HG03280 (cell line): ENCODE measurements around the gene LAPTM4A.
"Not testable (repeated sequence)": the region's sequence is repeated elsewhere in the genome, so short reads cannot be mapped to it uniquely, and the experiment has no call there.

Experiments
- ATAC-seq: cut with Tn5 transposase; IDR thresholded peaks from one replicate; pipeline ENCODE4 v1.9.1; 2021; ENCODE audit warnings: mild to moderate bottlenecking, moderate library complexity; ENCODE audit not compliant: unreplicated experiment

LAPTM4A gene

GRCh38 chr2:20077411-20077940 lies 26.0 kb upstream of the LAPTM4A start:
- ATAC-seq, result no peak

DNA sequence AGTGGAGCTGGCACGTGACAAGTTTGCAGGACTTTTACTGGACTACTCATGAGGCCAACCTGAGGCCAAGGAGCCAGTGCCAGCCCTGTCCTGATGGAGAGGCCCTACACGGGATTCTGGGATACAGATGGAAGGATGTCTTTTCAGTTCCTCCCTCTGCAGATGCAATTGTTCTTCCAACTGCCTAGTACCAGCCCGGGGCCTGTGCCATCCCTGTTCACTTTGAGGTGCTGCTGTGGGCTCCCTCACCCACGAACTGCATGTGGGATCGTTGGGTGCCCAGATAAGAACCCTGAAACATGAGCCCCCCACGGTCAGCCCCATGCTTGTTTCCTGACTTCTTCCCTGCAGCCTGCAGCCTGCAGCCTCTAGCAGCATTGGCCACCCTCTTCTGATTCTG lies 25.3 kb upstream of the LAPTM4A start:
- no peak for ATAC-seq

- no peak for ATAC-seq
Observed at GRCh38 chr2:20074901-20075300, 23.5 kb upstream of the LAPTM4A start.

GRCh38 chr2:20074046-20074648 lies 22.7 kb upstream of the LAPTM4A start:
- not testable (repeated sequence) for ATAC-seq

- no peak for ATAC-seq
Observed at GRCh38 chr2:20073460-20073859, 22.0 kb upstream of the LAPTM4A start.

- no peak for ATAC-seq
Observed at GRCh38 chr2:20072436-20073158, 21.2 kb upstream of the LAPTM4A start.

DNA sequence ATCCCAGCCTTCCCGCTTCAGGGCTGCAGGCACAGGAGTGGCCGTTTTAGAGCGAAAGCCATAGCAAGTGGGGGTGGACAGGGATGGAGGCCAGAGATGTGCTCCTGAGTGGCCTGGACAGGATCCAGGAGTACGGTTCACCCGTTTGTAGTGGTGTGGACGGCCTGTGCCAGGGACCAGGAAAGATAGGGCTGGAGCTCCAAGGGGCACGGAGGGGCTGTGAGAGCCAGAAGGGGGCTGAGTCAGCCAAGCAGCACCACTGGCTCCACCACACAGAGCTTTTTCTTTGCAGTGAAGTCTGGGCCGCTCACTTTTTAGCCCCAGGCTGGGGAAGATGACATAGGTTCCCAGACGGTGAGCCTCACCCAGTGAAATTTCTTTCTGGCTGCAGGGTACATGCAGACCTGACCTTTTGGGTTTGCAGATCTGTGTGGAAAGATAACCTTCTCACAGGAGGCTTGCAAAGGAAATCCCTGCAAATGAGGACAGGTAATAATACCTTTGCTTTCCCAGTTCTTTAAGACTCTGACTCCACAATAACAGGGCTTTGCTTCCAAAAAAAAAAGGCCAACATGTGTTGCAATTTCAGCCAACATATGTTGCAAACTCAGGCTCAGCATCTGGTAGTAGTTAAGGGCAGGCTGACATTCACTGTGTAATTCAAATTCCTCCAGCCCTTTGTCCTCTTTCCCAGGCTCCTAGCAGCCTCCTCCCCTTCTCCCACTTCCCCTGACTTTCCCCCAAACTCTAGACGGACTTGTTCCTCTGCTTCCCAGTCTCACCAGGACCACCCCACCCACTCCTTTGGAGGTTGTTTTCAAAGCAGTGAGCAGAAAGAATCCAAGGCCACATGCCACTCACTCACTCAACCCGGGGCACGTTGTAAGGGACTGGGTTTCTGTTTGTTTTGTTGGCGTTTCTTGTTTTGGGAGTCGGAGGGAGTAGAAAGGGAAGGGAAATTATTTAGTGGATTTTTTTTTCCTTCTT lies 20.3 kb upstream of the LAPTM4A start:
- no peak for ATAC-seq

- no peak for ATAC-seq
Observed at GRCh38 chr2:20069756-20070155, 18.3 kb upstream of the LAPTM4A start.

- ATAC-seq, result no peak
Observed at GRCh38 chr2:20067992-20068584, 16.7 kb upstream of the LAPTM4A start.

GRCh38 chr2:20065885-20066602 lies 14.6 kb upstream of the LAPTM4A start:
- ATAC-seq, result no peak

- no peak for ATAC-seq
Observed at GRCh38 chr2:20064841-20065240, 13.4 kb upstream of the LAPTM4A start.

GRCh38 chr2:20064421-20064820 lies 13.0 kb upstream of the LAPTM4A start:
- ATAC-seq, result no peak

DNA sequence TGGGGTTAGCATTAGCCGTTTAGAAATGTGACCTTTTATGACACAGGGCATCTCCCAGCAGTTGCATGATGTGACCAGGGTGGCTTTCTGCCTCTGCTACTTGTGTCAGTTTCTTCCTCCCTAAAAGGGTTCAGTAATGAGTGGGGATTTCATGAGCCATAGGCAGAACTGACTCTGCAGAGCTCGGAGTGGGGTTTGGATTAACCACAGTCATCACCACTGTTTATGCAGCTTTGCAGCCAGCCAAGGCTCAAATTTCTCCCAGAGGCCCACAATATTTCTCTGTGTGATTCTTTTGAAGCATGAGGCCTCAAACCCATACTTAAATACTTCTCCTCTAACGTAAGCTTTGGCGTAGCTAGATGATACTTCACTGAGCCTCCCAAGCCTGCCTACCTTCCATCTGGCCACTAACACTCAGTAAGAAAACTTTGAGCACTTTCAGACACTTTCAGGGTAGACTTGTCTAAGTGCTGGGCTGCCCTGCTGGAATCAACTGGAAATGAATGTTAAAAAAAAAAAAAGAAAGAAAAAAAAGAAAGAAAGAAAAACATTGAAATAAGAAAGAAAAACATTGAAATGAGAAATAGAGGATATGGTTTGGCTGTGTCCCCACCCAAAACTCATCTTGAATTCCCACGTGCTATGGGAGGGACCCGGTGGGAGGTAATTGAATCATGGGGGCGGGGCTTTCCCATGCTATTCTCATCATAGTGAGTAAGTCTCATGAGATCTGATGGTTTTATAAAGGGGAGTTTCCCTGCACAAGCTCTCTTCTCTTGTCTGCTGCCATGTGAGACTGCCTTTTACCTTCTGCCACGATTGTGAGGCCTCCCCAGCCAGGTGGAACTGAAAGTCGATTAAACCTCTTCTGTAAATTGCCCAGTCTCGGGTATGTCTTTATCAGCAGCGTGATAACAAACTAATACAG lies 11.5 kb upstream of the LAPTM4A start:
- no peak for ATAC-seq

DNA sequence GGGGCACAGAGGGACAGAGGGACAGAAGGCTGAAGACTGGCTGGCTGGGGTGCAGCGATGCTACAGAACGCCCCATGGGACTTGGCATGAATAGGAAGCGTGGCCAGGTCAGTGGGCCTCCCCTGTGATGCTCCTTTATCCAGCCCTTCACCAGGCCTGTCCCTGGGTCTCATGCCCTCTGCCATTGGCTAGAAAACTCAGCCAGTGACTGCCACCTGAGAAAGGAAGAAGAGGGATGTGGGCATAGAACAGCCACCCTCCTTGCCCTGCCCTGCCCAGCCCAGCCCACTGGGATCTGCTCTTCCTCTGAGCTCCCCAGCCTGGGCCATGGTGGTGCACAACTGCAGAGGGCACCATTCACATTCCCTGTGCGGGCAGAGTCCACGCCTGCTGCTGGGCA lies 10.5 kb upstream of the LAPTM4A start:
- no peak for ATAC-seq

GRCh38 chr2:20061476-20061875 lies 10.0 kb upstream of the LAPTM4A start:
- no peak for ATAC-seq

DNA sequence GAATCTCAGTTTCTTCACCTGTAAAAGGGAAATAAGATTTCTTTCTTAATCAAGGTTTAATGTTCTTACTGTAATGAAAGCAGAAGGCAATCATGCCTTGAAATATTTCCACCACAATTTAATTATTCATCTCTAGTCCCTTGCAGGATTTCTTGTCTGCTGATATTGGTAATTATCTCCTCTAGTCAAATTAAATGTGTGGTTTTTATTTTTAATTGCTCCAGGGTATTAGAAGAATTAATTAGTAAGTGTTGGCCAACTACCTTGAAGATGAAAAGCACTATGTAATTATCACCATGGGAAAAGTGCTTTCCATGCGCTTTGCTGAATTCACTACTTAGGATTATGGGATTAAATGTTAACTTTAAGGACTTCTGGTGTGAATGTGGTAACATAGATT lies 8.7 kb upstream of the LAPTM4A start:
- ATAC-seq, result no peak

DNA sequence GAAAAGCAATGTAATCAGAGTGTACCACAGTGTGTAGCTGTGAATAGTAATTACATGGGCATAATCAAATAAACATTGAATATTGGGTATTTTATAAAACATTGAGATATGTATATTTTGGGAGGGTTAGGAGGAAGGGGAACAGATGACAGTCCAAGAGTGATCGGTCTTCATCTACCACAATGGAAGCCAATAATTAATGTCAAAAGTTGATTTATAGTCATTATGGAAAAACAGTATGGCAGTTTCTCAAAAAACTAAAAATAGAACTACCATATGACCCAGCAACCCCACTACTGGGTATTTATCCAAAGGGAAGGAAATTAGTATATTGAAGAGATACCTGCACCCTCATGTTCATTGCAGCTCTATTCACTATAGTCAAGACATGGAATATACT lies 5.8 kb upstream of the LAPTM4A start:
- ATAC-seq, result no peak

GRCh38 chr2:20054931-20055330 lies 3.5 kb upstream of the LAPTM4A start:
- no peak for ATAC-seq

GRCh38 chr2:20054119-20054518 lies 2.7 kb upstream of the LAPTM4A start:
- ATAC-seq, result no peak
